GM19438 (cell line): ENCODE results near the gene CEP170.
A peak's percentile ranks its signal among the peaks of the same experiment; 100 is the strongest.

Experiments
- ATAC-seq: cut with Tn5 transposase; IDR thresholded peaks from one replicate; pipeline ENCODE4 v1.9.1; 2021; ENCODE audit warnings: low read depth; ENCODE audit not compliant: unreplicated experiment

The CEP170 gene

DNA sequence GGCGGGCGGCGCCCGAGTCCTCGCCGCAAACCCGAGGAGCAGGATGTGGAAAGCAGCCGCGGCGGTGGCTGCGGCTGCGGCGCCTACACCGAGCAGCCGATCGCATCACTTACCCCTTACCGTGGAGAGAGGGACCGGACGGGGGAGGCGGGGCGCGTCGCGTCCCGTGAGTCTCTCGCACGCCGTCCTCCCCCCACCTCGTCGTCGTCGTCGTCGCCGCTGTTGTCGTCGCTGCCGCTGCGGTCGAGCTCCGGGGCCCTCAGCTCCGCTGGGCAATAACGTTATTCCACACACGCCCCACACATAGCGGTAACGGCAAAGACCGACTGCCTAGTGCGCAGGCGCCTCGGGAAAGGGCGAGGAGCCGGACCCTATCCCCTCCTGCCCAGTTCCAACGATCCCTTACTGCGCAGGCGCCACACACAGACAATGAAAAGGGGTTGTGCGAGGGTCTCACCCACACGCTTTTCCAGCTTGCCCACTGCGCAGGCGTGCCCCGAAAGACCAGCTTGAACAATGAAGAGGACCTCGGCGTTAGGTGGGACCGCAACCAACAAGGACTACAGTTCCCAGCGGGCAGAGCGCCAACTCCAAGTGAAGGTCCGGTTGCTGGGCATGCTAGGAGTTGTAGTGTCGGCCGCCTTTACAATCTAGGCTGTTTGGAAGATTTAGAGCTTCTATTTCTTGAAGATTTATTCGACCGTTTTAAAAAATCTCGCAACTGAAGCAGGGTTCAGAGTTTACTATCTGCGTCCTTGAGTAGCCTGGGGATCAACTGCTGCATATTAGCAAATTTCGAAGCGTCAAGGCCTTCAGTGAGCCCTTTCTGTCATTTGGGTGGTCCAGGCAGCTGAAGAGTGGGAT lies at the start of gene CEP170:
CEP170 (minus strand) TSS at position 355 of the 864 bp plus-strand sequence. CDS start 30,001 bp downstream, outside the sequence.
- ATAC-seq = peak; percentile 49

DNA sequence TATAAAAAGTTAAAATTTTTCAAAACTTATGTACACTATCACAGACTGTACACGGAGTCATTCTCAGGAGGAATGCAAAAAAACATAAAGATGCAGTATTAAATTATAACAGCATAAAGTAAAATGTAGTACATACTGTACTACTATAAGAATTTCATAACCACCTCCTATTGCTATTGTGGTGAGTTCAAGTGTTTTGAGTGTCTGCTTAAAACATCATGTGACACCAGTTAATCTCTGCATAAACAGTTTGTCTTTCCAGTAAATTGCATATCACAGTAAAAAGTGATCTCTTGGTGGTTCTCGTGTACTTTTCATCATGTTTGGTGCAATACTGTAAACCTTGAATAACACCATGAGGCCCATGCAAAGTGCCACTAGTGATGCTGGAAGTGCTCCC lies 46.0 kb upstream of the CEP170 start:
- no peak for ATAC-seq

DNA sequence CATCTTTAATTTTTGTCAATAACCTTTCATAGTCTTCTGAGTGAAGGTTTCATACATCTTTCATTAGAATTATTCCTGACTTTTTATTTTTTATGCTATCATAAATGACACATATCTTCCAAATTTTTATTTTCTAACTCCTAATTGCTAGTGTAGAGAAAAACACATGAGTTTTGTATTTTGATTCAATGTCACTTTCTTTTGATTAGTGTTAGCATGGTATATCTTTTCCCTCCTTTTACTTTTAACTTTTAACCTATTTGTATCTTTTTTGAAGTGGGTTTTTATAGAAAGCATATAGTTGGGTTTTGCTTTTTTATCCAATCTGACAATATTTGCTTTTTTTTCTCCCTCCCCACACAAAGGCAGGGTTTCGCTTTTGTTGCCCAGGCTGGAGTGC lies 44.0 kb upstream of the CEP170 start:
- no peak for ATAC-seq

DNA sequence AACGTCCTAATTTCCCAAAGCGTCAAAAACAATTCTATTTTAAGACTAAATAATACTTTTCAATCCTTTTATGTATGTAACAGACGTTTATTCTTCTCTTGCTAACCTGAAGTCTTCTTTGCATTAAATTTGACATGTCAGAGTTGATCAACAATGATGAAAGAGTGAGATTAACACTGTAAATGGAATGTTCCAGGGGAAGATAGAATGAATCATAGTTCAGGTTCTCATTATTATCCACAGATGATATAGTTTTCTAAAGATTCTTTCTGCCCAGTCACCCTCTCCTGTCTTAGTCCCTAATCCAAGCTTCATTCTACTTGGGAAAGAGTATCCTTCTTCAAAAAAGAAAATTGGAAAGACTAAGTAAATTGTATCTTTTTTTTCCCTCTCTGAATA lies 39.6 kb upstream of the CEP170 start:
- no peak for ATAC-seq

DNA sequence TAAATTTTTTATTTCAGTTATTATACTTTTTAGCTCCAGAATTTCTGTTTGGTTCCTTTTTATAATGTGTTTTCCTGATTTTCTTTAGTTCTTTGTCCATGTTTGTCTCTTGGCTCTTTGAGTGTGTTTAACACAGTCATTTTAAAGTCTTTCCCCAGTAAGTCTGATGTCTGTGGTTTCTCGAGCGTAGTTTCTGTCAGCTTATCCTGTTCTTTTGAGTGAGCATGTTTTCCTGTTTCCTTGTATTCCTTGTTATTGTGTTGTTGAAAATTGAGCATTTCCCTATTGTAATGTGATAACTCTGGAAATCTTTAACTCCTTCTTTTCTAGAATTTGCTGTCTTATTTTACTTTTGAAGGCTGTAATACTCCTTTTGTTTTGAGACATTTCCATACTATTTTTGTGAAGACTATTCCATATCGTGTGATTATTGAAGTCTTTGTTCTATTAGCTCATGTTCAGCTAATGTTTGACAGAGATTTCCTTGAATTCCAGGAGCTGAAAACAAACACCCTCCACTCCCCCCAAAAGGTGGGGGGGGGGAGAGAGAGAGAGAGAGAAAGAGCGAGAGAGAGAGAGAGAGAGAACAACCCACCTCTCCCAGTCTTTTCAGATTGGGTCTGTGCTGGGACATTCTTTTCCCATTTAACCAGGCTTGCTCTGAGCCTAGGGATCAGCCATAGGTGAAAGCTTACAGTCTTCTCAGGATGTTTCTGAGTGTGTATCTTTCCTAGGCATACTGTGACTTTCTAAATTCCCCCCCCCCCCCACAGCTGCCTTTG lies 39.1 kb upstream of the CEP170 start:
- ATAC-seq = no peak

DNA sequence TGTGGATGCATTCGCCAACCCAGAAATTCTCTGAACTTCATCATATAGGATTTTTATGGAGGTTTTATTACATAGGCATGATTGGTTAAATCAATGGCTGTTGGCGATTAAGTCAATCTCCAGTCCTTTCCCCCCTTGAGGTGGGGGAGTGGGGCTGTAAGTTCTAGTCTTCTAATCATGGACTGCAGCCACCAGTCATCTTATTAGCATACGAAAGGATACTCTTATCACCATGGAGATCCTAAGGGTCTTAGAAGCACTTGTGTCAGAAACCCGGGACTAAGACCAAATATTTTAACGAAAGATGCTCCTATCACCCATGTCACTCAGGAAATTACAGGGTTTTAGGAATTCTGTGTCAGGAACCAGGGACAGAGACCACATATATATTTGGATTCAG lies 37.0 kb upstream of the CEP170 start:
- no peak for ATAC-seq

DNA sequence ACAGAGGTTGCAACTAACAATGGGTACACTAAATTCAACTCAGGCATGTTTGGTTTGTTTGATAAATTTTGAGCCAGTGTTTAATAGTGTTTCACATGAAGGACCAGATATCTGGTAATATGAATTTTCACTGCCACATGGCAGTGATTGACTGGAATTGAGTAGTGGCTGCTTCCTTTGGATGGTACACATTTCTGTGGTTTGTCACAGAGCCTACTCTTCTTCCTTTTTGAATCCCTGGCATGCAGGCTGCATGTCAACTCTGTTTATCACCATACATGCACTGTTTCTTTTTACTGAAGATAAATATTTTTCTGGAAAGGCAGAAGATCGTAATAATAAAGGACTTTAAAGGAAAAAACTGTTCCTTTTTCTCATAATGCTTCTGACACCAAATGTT lies 36.2 kb upstream of the CEP170 start:
- no peak for ATAC-seq

DNA sequence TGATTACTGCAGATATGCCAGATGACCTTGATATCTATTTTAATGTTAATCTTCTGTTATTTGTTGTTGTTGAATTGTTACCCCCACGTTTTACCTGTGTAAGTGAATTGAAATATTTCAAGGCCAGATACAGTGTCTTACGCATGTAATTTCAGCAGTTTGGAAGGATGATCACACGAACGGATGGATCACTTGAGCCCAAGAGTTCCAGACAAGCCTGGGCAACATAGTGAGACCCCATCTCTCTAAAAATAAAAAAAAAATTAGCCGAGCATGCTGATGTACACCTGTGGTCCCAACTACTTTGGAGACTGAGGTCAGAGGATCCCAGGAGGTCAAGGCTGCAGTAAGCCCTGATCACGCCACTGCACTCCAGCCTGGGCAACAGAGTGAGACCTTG lies 33.0 kb upstream of the CEP170 start:
- ATAC-seq = no peak

DNA sequence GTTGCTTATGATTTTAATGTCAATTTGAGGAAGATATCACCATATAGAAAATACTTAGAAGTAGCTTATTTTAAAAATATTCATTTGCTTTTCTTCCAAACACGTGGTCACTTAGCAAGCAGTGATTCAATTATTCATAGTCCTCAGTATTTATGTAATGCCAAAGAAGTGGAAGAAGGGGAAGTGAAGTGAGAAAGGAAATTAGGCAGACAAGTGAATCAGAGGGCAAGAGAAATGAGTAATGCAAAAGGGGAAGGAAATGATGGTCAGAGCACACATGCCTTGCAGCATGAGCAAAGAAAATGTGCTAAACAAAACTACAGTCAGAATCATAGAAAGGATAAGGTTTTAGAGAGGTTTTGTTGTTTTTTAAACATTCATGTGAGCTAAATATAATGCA lies 32.6 kb upstream of the CEP170 start:
- ATAC-seq = peak; percentile 86

DNA sequence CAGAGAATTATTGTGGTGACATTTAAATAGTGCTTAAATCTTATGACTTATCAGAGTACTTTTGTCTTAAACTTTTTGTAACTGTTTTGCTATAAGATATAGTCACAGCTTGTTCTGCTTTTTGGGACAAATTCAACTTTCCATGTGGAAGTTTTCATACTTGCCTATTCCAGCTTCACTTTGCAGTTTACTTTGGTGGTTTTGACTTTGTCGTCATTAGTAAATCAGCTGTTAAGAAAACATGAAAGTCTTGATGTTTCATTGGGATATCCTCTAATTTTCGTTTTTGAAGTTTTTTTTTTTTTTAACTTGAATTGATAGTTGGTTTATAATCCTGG lies 32.0 kb upstream of the CEP170 start:
- ATAC-seq = no peak

DNA sequence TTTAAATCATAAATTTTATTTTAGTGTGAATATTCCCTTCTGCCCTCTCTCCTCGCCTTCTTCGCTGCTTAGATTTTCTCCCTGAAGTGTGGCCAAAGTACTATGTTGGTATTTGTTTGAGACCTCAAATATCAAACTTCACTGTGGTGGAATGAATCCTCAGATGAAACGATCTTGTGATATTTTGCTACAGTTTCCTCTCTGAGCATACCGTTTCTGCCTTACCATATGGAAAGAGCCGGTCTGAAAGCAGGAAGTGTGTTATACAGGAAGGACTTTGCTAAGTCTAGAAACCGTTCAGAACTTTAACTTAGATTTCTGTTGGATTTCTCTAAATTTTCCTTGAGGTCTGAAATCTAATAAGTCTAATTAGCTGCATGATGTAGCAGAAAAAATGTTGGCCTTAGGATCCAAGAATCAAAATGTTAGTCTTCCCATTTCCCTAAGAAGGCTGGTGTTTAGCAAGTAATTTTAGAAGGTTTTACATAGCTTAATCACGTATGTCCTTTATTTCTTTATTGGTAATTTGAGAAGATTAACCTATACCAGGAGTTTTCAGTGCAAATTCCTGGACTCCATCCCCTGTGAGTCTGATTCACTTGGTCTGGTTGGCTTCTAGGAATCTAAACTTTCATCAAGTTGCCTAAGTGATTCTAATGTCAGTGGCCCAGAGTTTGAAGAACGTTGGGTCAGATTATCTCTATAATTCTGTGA lies 31.5 kb upstream of the CEP170 start:
- no peak for ATAC-seq

DNA sequence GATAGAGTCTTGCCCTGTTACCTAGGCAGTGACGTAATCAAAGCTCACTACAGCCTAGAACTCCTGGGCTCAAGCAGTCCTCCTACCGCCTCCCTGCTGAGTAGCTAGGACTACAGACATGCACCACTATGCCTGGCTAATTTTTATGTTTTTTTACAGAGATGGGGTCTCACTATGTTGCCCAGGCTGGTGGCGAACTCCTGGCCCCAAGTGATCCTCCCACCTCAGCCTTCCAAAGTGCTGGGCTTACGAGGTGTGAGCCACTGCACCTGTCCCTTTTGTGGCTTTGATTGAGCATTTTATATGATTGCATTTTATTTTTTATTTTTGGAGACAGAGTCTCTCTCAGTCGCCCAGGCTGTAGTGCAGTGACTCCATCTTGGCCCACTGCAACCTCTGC lies 26.6 kb upstream of the CEP170 start:
- ATAC-seq = no peak

DNA sequence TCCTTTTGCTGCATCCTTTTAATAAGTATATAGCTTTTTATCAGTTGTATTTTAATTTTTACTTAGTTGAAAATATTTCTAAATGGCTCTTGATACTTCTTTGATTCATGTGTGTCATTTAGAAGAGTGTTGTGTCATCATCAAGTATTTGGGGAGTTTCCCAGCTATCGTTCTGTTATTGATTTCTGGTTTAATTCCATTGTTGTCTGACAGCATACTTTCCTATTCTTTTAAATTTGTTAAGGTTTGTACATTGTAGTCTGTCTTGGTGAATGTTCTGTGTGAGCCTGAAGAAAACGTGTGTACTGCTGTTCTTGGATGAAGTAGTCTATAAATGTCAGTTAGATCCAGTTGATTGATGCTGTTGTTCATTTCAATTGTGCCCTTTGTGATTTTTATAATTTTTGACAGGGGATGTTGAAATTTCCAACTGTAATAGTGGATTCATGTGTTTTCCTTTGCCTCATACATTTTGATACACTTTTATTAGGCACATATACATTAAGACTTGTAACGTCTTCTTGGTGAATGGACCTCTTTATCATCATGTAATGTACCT lies 25.6 kb upstream of the CEP170 start:
- ATAC-seq = no peak

DNA sequence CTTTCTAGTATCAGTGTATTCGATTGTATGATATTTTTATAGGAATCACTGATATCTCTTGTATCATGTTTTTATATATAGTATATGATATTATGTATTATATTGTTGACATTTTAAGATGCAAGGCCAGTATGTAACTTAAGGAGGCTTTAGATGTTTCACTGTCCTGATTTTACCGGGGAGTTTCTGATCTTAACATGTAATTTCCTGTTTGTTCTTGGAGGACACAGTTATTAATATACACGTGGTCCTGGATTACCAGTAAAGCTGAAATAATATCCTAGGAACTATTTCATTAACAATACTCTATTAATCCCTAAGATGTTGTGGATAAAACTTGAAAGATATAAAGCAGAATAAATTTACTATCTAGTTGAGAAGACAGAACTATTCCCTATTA lies 20.2 kb upstream of the CEP170 start:
- no peak for ATAC-seq

DNA sequence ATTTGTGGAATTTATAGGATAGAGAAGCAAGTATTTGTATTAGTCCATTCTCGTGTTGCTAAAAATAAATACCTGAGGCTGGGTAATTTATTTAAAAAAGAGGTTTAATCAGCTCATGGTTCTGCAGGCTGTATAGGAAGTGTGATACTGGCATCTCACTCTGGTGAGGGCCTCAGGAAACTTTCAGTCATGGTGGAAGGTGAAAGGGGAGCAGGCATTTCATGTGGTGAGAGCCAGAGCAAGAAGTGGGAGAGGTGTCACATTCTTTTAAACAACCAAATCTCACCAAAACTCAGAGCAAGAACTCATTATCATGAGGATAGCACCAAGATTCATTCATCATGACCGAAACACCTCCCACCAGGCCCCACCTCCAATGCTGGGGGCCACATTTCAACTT lies 18.9 kb upstream of the CEP170 start:
- ATAC-seq = no peak

DNA sequence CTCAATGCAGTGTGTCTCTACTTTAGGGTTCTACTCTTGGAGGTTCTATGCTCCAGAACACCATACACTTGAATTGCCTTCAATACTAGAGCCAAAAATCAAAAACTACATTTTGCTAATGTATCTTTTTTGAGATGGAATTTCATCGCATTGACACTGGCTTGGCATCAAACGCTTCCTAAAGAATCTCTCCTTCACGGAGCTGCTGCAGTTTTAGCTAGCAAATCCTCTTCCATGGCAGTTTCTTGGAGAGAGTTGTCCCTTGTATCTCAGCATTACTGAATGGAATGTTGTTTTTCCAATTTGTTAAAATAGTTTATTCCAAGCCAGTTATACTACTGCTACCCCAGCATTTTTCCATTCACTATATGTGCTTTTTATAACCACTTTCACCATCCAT lies 18.4 kb upstream of the CEP170 start:
- no peak for ATAC-seq

DNA sequence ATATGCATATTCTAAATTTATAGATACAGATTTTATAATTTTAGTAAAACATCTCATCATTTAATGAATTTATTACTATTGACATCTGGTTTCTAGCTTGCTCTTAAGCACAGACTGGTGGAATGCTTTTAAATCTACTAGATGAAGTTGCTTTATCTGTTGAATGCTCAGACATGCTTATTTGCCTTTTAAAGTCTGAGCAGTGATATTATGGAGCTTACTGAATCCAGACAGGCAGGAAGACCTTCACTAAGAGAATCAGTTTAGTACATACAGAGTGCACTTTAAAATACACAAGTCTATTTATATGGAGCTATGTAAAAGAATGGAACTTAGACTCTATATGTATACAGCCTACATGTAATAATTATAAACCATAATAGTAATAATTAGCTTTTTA lies 17.3 kb upstream of the CEP170 start:
- no peak for ATAC-seq

DNA sequence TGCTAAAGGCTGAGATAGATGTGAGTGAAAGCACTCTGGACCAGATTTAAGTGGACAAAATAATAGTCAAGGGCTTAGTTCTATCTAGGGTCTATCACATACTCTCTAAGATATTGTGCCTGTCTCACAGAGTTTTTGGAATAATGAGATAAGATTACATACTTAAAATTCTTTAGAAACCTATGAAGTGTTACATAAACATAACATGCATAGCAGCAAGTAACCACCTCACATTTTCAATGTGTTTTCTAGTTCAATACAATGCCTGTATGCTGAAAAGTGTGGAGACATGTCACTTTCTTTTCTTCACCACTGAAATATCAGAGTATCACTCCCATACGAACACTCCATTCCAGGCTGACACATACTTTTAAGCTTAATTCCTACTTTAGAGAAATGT lies 16.9 kb upstream of the CEP170 start:
- no peak for ATAC-seq

DNA sequence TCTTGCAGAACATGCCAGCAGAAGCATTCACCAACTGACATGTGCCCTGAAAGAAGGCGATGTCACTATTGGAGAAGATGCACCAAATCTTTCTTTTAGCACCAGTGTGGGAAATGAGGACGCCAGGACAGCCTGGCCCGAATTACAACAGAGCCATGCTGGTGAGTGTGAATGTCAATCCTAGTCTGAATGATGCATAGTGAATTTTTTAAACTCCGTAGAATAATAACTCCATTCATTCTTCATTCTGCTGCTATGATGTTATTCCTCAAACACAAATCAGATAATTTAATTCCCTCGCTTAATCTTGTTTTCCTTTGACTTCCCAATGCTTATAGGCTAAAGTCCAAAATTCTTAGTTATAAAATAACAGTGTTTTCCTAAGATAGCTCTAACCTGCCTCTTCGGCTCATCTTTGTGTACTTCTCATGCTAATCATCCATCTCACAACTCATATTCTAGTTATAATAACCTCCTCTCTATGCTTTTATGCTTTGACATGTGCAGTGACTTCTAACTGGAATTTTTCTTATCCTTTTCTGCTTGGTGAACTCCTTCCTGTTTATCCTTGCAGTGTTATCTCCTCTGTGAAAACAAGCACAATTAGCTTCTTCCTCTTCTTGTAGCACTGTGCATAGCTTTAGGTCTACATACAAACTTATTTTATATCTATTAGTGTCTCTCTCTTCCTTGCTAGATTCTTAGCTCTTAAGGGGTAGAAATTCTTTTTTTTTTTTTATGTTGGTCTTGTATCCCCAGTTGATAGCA lies 15.2 kb upstream of the CEP170 start:
- no peak for ATAC-seq

DNA sequence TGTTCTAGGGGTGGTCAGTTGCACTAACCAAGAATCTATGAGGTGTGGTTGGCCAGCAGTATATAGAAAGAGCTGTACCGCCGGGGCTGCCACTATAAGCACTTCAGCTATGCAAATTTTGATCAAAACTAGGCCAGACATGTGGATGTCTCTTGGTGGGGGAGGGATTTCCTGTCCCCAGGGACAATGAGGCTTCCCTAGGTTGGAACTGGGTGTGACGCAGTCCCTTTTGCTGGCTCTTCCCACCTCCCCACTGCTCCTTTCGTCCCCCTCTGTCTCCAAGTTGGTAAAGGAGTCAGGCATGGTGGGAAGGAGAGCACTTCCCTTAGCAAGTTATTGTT lies 14.3 kb upstream of the CEP170 start:
- no peak for ATAC-seq
